Gastroesophageal sphincter (tissue), 3 donors: ENCODE data around the gene CSF2RB.

Experiments
- POLR2AphosphoS5 ChIP-seq: sonication (generic); formaldehyde crosslinking; IDR thresholded peaks from one replicate; pipeline ENCODE4 v1.6.1; 2017; ENCODE audit warnings: antibody characterized with exemption
- TF ChIP-seq, protein P1 (sequence below), 4 experiments: fragments of 200-600 bp in 2 of 4; fragments of 450-650 bp in 2 of 4; sonication (generic) in 1 of 4; IDR thresholded peaks; one replicate each; pipeline ENCODE4 v1.5.1; 2017 to 2019; ENCODE audit warnings: antibody characterized with exemption in 4 of 4, mild to moderate bottlenecking in 2 of 4, moderate library complexity in 2 of 4

GRCh38 chr22:36875741-36876140 is 37.7 kb upstream of the CSF2RB start:
- TF ChIP-seq, protein P1, sequence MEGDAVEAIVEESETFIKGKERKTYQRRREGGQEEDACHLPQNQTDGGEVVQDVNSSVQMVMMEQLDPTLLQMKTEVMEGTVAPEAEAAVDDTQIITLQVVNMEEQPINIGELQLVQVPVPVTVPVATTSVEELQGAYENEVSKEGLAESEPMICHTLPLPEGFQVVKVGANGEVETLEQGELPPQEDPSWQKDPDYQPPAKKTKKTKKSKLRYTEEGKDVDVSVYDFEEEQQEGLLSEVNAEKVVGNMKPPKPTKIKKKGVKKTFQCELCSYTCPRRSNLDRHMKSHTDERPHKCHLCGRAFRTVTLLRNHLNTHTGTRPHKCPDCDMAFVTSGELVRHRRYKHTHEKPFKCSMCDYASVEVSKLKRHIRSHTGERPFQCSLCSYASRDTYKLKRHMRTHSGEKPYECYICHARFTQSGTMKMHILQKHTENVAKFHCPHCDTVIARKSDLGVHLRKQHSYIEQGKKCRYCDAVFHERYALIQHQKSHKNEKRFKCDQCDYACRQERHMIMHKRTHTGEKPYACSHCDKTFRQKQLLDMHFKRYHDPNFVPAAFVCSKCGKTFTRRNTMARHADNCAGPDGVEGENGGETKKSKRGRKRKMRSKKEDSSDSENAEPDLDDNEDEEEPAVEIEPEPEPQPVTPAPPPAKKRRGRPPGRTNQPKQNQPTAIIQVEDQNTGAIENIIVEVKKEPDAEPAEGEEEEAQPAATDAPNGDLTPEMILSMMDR (IDR thresholded peaks at IDR 0.05): no peak
- TF ChIP-seq POLR2AphosphoS5: no peak
